ENCODE measurements around the gene CDC42.

Gene CDC42

GRCh38 chr1:22038036-22038435 lies 14.5 kb upstream of the CDC42 start:
- DNase-seq, result no peak

GRCh38 chr1:22039594-22040285 lies 12.8 kb upstream of the CDC42 start:
- peak; percentile 71 to 72 for DNase-seq

- no peak for DNase-seq
Observed at GRCh38 chr1:22040286-22040623, 12.3 kb upstream of the CDC42 start.

- DNase-seq, result no peak
Observed at GRCh38 chr1:22041505-22041904, 11.0 kb upstream of the CDC42 start.

GRCh38 chr1:22043198-22043769 lies 9.2 kb upstream of the CDC42 start:
- no peak for DNase-seq

GRCh38 chr1:22044690-22045420 lies 7.7 kb upstream of the CDC42 start:
- no peak for DNase-seq

GRCh38 chr1:22045604-22046228 lies 6.8 kb upstream of the CDC42 start:
- no peak for DNase-seq

GRCh38 chr1:22048351-22049192 lies 3.9 kb upstream of the CDC42 start:
- peak; percentile 31 to 41 for DNase-seq

- no peak for DNase-seq
Observed at GRCh38 chr1:22050330-22050729, 2.2 kb upstream of the CDC42 start.

GRCh38 chr1:22051607-22052114 lies 848 bp upstream of the CDC42 start:
- no peak for DNase-seq

- DNase-seq, result peak; percentile 13 to 30
Observed at GRCh38 chr1:22053017-22053860, 730 bp downstream of the CDC42 start.

GRCh38 chr1:22053861-22054770 lies 1.6 kb downstream of the CDC42 start:
- no peak for DNase-seq

- DNase-seq, result no peak
Observed at GRCh38 chr1:22055463-22055862, 3.0 kb downstream of the CDC42 start.

- no peak for DNase-seq
Observed at GRCh38 chr1:22056043-22056442, 3.5 kb downstream of the CDC42 start.

- no peak for DNase-seq
Observed at GRCh38 chr1:22056936-22057335, 4.4 kb downstream of the CDC42 start.

GRCh38 chr1:22057861-22058260 lies 5.4 kb downstream of the CDC42 start:
- DNase-seq, result no peak

GRCh38 chr1:22064751-22065402 lies 12.4 kb downstream of the CDC42 start:
- no peak for DNase-seq

GRCh38 chr1:22071511-22071910 lies 19.0 kb downstream of the CDC42 start:
- DNase-seq, result no peak

GRCh38 chr1:22074803-22075202 lies 22.3 kb downstream of the CDC42 start:
- DNase-seq, result no peak

- no peak for DNase-seq
Observed at GRCh38 chr1:22075718-22076117, 23.2 kb downstream of the CDC42 start.

Data from stimulated activated CD4-positive, alpha-beta T cell treated with anti-CD3 and anti-CD28 coated beads, Interleukin-2, amount 100 ng/mL, for 48 hours (primary cell).